CD4-positive, CD25-positive, alpha-beta regulatory T cell (primary cell): ENCODE results near the gene RGSL1. TPM values are rescaled to one million over a fixed set of nuclear protein-coding genes. Genes with fewer than 3 reads are reported as not detected.

Source experiments
- ATAC-seq, 2 donors: fragments of 150-1000 bp; cut with Tn5 transposase; one replicate each; pipeline ENCODE4 v1.10.0; 2021; ENCODE audit warnings: low read depth in 2 of 2, moderate number of reproducible peaks in 2 of 2, moderate library complexity in 1 of 2
- DNase-seq, 3 donors: peaks; one replicate each; pipeline versions ENCODE4 v3.0.0 to v3.0.0-alpha.2; 2012 to 2022; ENCODE audit warnings: mixed read lengths in 1 of 3
- H3K27ac ChIP-seq: one replicate; pipeline ENCODE4 v1.7.0; 2013; ENCODE audit warnings: mild to moderate bottlenecking, low read length; ENCODE audit not compliant: insufficient read depth, poor library complexity, severe bottlenecking
- H3K27me3 ChIP-seq: one replicate; pipeline ENCODE4 v1.7.0; 2013; ENCODE audit warnings: low read length; ENCODE audit not compliant: control insufficient read depth, insufficient read depth
- H3K36me3 ChIP-seq: one replicate; pipeline ENCODE4 v1.7.0; 2013; ENCODE audit warnings: mild to moderate bottlenecking, low read length, moderate library complexity; ENCODE audit not compliant: control insufficient read depth, insufficient read depth
- H3K4me1 ChIP-seq: 2 replicates; pipeline ENCODE4 v1.7.0; 2013; ENCODE audit warnings: mild to moderate bottlenecking, low read length; ENCODE audit not compliant: insufficient read depth, control insufficient read depth, poor library complexity, severe bottlenecking
- H3K4me3 ChIP-seq: one replicate; pipeline ENCODE4 v1.7.0; 2013; ENCODE audit warnings: low read depth, mild to moderate bottlenecking, low read length, moderate library complexity
- H3K9me3 ChIP-seq, 2 experiments: 1 replicate in 1 of 2; 2 replicates in 1 of 2; pipeline ENCODE4 v1.7.0; 2013; ENCODE audit warnings: low read length in 2 of 2, mild to moderate bottlenecking in 1 of 2, moderate library complexity in 1 of 2; ENCODE audit not compliant: control insufficient read depth in 2 of 2
- H3K27ac Mint-ChIP-seq, 3 donors: one replicate each; pipeline ENCODE4 v1.8.0; 2020 to 2022; ENCODE audit warnings: mild to moderate bottlenecking in 3 of 3, mixed read lengths in 3 of 3, moderate library complexity in 2 of 3
- H3K27me3 Mint-ChIP-seq: one replicate; pipeline ENCODE4 v1.8.0; 2022; ENCODE audit warnings: mild to moderate bottlenecking, mixed read lengths
- H3K36me3 Mint-ChIP-seq: one replicate; pipeline ENCODE4 v1.8.0; 2020; ENCODE audit warnings: mixed read lengths
- H3K4me1 Mint-ChIP-seq, 4 donors: one replicate each; pipeline ENCODE4 v1.8.0; 2020 to 2022; ENCODE audit warnings: mixed read lengths in 4 of 4, mild to moderate bottlenecking in 1 of 4
- H3K4me3 Mint-ChIP-seq, 4 donors: one replicate each; pipeline ENCODE4 v1.8.0; 2020 to 2022; ENCODE audit warnings: mild to moderate bottlenecking in 4 of 4, mixed read lengths in 4 of 4, moderate library complexity in 3 of 4
- H3K9me3 Mint-ChIP-seq, 7 donors: one replicate each; pipeline ENCODE4 v1.8.0; 2020 to 2022; ENCODE audit warnings: mixed read lengths in 7 of 7, mild to moderate bottlenecking in 3 of 7, moderate library complexity in 2 of 7
- polyA plus RNA-seq, 4 donors: library from polyadenylated mRNA; unstranded; fragments of 300-500 nt; fragmentation: Illumina TruSeq; gene quantifications; one replicate each; pipeline ENCODE4 v1.2.3, GENCODE V29; 2021
- total RNA-seq: library from RNA; stranded (reverse); gene quantifications from one replicate; pipeline ENCODE4 v1.2.3, GENCODE V29; 2022

RGSL1 gene
- total RNA-seq (not detected), polyA plus RNA-seq (not detected)

GRCh38 chr1:182450087-182450486 is at the start of gene RGSL1:
TSS of gene RGSL1 (plus strand) at chr1:182450146. CDS start at chr1:182450166, 20 bp downstream.
- Mint-ChIP-seq H3K4me1 (peaks cover 0 to 3% (median 0%) of the 10 kb centered on the region in 4 donors), H3K36me3 (no peaks in the 10 kb centered on the region), H3K27ac (no peak within 1 kb of the TSS), H3K27me3 (peaks cover 23% of the 10 kb centered on the region), H3K9me3 (peaks cover 0 to 6% (median 0%) of the 10 kb centered on the region in 7 donors), H3K4me3 (no peak within 1 kb of the TSS)
- Histone ChIP-seq H3K4me3 (no peak within 1 kb of the TSS), H3K4me1 (no peaks in the 10 kb centered on the region), H3K27me3 (peaks cover 6% of the 10 kb centered on the region), H3K36me3 (no peaks in the 10 kb centered on the region), H3K27ac (no peak within 1 kb of the TSS), H3K9me3 (no peaks in the 10 kb centered on the region)
- no peak for ATAC-seq
- DNase-seq: no peak

GRCh38 chr1:182400567-182400966 is 49.4 kb upstream of the RGSL1 start, which contains the start of gene TEDDM1:
TSS of gene TEDDM1 (minus strand) at chr1:182400667. CDS start at chr1:182400485, 182 bp downstream.
- peaks cover 27% of the 10 kb centered on the region for H3K27me3 Mint-ChIP-seq
- no peak within 1 kb of the TSS for H3K27ac ChIP-seq
- H3K9me3 Mint-ChIP-seq: peaks cover 0 to 4% (median 0%) of the 10 kb centered on the region in 7 donors
- H3K27me3 ChIP-seq: peaks cover 2% of the 10 kb centered on the region
- no peaks in the 10 kb centered on the region for H3K4me1 ChIP-seq
- ATAC-seq: no peak
- H3K4me3 Mint-ChIP-seq: no peak within 1 kb of the TSS
- H3K4me1 Mint-ChIP-seq: peaks cover 0 to 4% (median 0%) of the 10 kb centered on the region in 4 donors
- no peaks in the 10 kb centered on the region for H3K36me3 ChIP-seq
- H3K36me3 Mint-ChIP-seq: peaks cover 3% of the 10 kb centered on the region
- no peak for DNase-seq
- no peak within 1 kb of the TSS for H3K27ac Mint-ChIP-seq
- H3K9me3 ChIP-seq: peaks cover 0 to 2% of the 10 kb centered on the region in 2 experiments
- H3K4me3 ChIP-seq: no peak within 1 kb of the TSS

GRCh38 chr1:182404781-182405180 is 45.2 kb upstream of the RGSL1 start:
- peaks cover 8% of the 10 kb centered on the region for H3K27me3 ChIP-seq
- Mint-ChIP-seq H3K9me3 (peaks cover 0 to 6% (median 0%) of the 10 kb centered on the region in 7 donors), H3K4me1 (no peaks in the 10 kb centered on the region)

GRCh38 chr1:182405578-182405977 is 44.4 kb upstream of the RGSL1 start:
- H3K9me3 Mint-ChIP-seq: peaks cover 0 to 6% (median 0%) of the 10 kb centered on the region in 7 donors
- H3K27me3 Mint-ChIP-seq: peaks cover 11% of the 10 kb centered on the region
- H3K36me3 Mint-ChIP-seq: peaks cover 3% of the 10 kb centered on the region
- no peaks in the 10 kb centered on the region for H3K36me3 ChIP-seq
- H3K27me3 ChIP-seq: peaks cover 8% of the 10 kb centered on the region
- H3K27ac ChIP-seq: no peak overlapping the region
- no peaks in the 10 kb centered on the region for H3K4me1 Mint-ChIP-seq
- no peaks in the 10 kb centered on the region for H3K4me1 ChIP-seq
- peak overlapping the region in 1 of 3 donors; percentile 2 for H3K27ac Mint-ChIP-seq
- no peak overlapping the region for H3K4me3 ChIP-seq
- H3K9me3 ChIP-seq: peaks cover 0 to 6% of the 10 kb centered on the region in 2 experiments
- H3K4me3 Mint-ChIP-seq: no peak overlapping the region
- ATAC-seq (no peak), DNase-seq (no peak)

More at GRCh38 chr1:182404781-182405180, 45.2 kb upstream of the RGSL1 start:
- no peak overlapping the region for H3K4me3 ChIP-seq
- Mint-ChIP-seq H3K27me3 (peaks cover 11% of the 10 kb centered on the region), H3K36me3 (peaks cover 3% of the 10 kb centered on the region), H3K27ac (no peak overlapping the region), H3K4me3 (no peak overlapping the region)
- no peak overlapping the region for H3K27ac ChIP-seq
- no peaks in the 10 kb centered on the region for H3K36me3 ChIP-seq
- no peak for ATAC-seq
- no peaks in the 10 kb centered on the region for H3K4me1 ChIP-seq
- peak in 2 of 3 donors; percentile 5 to 16 for DNase-seq
- H3K9me3 ChIP-seq: peaks cover 0 to 6% of the 10 kb centered on the region in 2 experiments

GRCh38 chr1:182406012-182406411 is 43.9 kb upstream of the RGSL1 start:
- DNase-seq (no peak), ATAC-seq (no peak)
- Histone ChIP-seq H3K27me3 (peaks cover 8% of the 10 kb centered on the region), H3K9me3 (peaks cover 0 to 6% of the 10 kb centered on the region in 2 experiments), H3K4me1 (no peaks in the 10 kb centered on the region), H3K36me3 (no peaks in the 10 kb centered on the region), H3K27ac (no peak overlapping the region), H3K4me3 (no peak overlapping the region)
- Mint-ChIP-seq H3K36me3 (peaks cover 3% of the 10 kb centered on the region), H3K27me3 (peaks cover 11% of the 10 kb centered on the region), H3K9me3 (peaks cover 0 to 6% (median 0%) of the 10 kb centered on the region in 7 donors), H3K27ac (no peak overlapping the region), H3K4me3 (no peak overlapping the region), H3K4me1 (no peaks in the 10 kb centered on the region)

- Histone ChIP-seq H3K9me3 (peaks cover 0 to 6% of the 10 kb centered on the region in 2 experiments), H3K4me1 (no peaks in the 10 kb centered on the region), H3K4me3 (no peak overlapping the region), H3K27me3 (peaks cover 8% of the 10 kb centered on the region), H3K36me3 (no peaks in the 10 kb centered on the region), H3K27ac (no peak overlapping the region)
- DNase-seq: no peak
- peaks cover 11% of the 10 kb centered on the region for H3K27me3 Mint-ChIP-seq
- no peak for ATAC-seq
- H3K4me3 Mint-ChIP-seq: no peak overlapping the region
- H3K36me3 Mint-ChIP-seq: peaks cover 3% of the 10 kb centered on the region
- no peak overlapping the region for H3K27ac Mint-ChIP-seq
- H3K9me3 Mint-ChIP-seq: peaks cover 0 to 6% (median 0%) of the 10 kb centered on the region in 7 donors
- H3K4me1 Mint-ChIP-seq: no peaks in the 10 kb centered on the region
Measured at GRCh38 chr1:182407724-182408123, 42.2 kb upstream of the RGSL1 start.

- Mint-ChIP-seq H3K27me3 (peaks cover 3% of the 10 kb centered on the region), H3K4me3 (no peak overlapping the region), H3K9me3 (peaks cover 0 to 6% (median 0%) of the 10 kb centered on the region in 7 donors), H3K36me3 (peaks cover 3% of the 10 kb centered on the region), H3K4me1 (no peaks in the 10 kb centered on the region), H3K27ac (no peak overlapping the region)
- no peaks in the 10 kb centered on the region for H3K4me1 ChIP-seq
- H3K36me3 ChIP-seq: no peaks in the 10 kb centered on the region
- H3K27ac ChIP-seq: no peak overlapping the region
- ATAC-seq: no peak
- peaks cover 0 to 6% of the 10 kb centered on the region in 2 experiments for H3K9me3 ChIP-seq
- DNase-seq: no peak
- H3K27me3 ChIP-seq: peaks cover 8% of the 10 kb centered on the region
- H3K4me3 ChIP-seq: no peak overlapping the region
Measured at GRCh38 chr1:182408435-182409075, 41.4 kb upstream of the RGSL1 start.

GRCh38 chr1:182410138-182410537 is 39.8 kb upstream of the RGSL1 start:
- Histone ChIP-seq H3K4me3 (no peak overlapping the region), H3K27ac (no peak overlapping the region), H3K36me3 (no peaks in the 10 kb centered on the region), H3K4me1 (no peaks in the 10 kb centered on the region), H3K27me3 (peaks cover 8% of the 10 kb centered on the region), H3K9me3 (peaks cover 0 to 6% of the 10 kb centered on the region in 2 experiments)
- Mint-ChIP-seq H3K27ac (no peak overlapping the region), H3K27me3 (no peaks in the 10 kb centered on the region), H3K36me3 (peaks cover 3% of the 10 kb centered on the region), H3K9me3 (peaks cover 0 to 6% (median 0%) of the 10 kb centered on the region in 7 donors), H3K4me1 (no peaks in the 10 kb centered on the region), H3K4me3 (no peak overlapping the region)
- ATAC-seq: no peak
- no peak for DNase-seq
